ENCODE measurements around the gene DEAF1.
A peak's percentile ranks its signal among the peaks of the same experiment; 100 is the strongest.
"Not testable (repeated sequence)": the region's sequence is repeated elsewhere in the genome, so short reads cannot be mapped to it uniquely, and the experiment has no call there.

Gene DEAF1

GRCh38 chr11:679271-680207 lies 15.5 kb downstream of the DEAF1 start:
- DNase-seq: no peak

GRCh38 chr11:678297-678696 lies 16.7 kb downstream of the DEAF1 start:
- no peak for DNase-seq

- no peak for DNase-seq
Measured at GRCh38 chr11:674406-674805, 20.6 kb downstream of the DEAF1 start.

- no peak for DNase-seq
Measured at GRCh38 chr11:673866-674265, 21.2 kb downstream of the DEAF1 start.

- no peak for DNase-seq
Measured at GRCh38 chr11:665704-666281, 29.2 kb downstream of the DEAF1 start.

GRCh38 chr11:665062-665703 lies 29.8 kb downstream of the DEAF1 start:
- DNase-seq: no peak

- peak; percentile 37 for DNase-seq
Measured at GRCh38 chr11:662689-663274, 32.2 kb downstream of the DEAF1 start.

- DNase-seq: no peak
Measured at GRCh38 chr11:660681-661444, 34.2 kb downstream of the DEAF1 start.

- DNase-seq: no peak
Measured at GRCh38 chr11:660281-660680, 34.7 kb downstream of the DEAF1 start.

GRCh38 chr11:659532-660085 lies 35.4 kb downstream of the DEAF1 start:
- DNase-seq: no peak

- no peak for DNase-seq
Measured at GRCh38 chr11:657691-658126, 37.3 kb downstream of the DEAF1 start.

- DNase-seq: no peak
Measured at GRCh38 chr11:656866-657265, 38.2 kb downstream of the DEAF1 start.

GRCh38 chr11:656426-656825 lies 38.6 kb downstream of the DEAF1 start:
- DNase-seq: no peak

- no peak for DNase-seq
Measured at GRCh38 chr11:655036-655726, 39.8 kb downstream of the DEAF1 start.

GRCh38 chr11:654444-654843 lies 40.6 kb downstream of the DEAF1 start:
- DNase-seq: not testable (repeated sequence)

- DNase-seq: no peak
Measured at GRCh38 chr11:653837-654236, 41.2 kb downstream of the DEAF1 start.

GRCh38 chr11:653136-653535 lies 41.9 kb downstream of the DEAF1 start:
- not testable (repeated sequence) for DNase-seq

GRCh38 chr11:650482-650881 lies 44.5 kb downstream of the DEAF1 start:
- no peak for DNase-seq

- DNase-seq: not testable (repeated sequence)
Measured at GRCh38 chr11:647672-648158, 47.3 kb downstream of the DEAF1 start.

GRCh38 chr11:646214-646613 lies 48.8 kb downstream of the DEAF1 start:
- no peak for DNase-seq

- DNase-seq: no peak
Measured at GRCh38 chr11:645536-645935, 49.5 kb downstream of the DEAF1 start.
